ENCODE results near the gene TAF4B.
"Not testable (repeated sequence)": the region's sequence is repeated elsewhere in the genome, so short reads cannot be mapped to it uniquely, and the experiment has no call there.

Gene TAF4B

DNA sequence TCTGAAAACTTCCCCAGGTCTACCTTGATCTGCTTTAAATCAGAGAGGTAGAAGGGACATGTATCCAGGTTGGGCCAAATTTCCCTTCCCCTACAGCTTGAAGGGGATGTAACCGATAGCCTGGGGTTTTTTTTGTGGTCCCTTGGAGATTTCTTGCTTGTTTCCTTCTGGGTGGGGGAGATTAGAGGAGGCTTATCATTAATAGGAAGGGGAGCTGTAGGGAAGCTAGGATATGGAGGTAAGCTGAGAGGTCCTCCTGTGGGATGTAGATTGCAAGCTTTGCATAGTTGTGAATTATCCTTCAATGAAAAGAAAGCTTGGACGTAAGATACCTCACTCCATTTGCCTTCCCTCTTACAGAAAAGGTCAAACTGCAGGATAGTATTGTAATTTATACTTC lies 11.1 kb downstream of the TAF4B start:
- not testable (repeated sequence) for DNase-seq (ENCODE audit: low read depth)

DNA sequence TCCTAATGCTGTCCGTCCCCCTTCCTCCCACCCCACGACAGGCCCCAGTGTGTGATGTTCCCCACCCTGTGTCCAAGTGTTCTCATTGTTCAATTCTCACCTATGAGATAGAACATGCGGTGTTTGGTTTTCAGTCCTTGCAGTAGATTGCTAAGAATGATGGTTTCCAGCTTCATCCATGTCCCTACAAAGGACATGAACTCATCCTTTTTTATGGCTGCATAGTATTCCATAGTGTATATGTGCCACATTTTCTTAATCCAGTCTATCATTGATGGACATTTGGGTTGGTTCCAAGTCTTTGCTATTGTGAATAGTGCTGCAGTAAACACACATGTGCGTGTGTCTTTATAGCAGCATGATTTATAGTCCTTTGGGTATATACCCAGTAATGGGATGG lies 12.5 kb downstream of the TAF4B start:
- not testable (repeated sequence) for DNase-seq (ENCODE audit: low read depth)

DNA sequence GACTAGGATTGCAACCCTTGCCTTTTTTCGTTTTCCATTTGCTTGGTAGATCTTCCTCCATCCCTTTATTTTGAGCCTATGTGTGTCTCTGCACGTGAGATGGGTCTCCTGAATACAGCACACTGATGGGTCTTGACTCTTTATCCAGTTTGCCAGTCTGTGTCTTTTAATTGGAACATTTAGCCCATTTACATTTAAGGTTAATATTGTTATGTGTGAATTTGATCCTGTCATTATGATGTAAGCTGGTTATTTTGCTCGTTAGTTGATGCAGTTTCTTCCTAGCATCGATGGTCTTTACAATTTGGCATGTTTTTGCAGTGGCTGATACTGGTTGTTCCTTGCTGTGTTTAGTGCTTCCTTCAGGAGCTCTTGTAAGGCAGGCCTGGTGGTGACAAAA lies 16.1 kb downstream of the TAF4B start:
- not testable (repeated sequence) for DNase-seq (ENCODE audit: low read depth)

DNA sequence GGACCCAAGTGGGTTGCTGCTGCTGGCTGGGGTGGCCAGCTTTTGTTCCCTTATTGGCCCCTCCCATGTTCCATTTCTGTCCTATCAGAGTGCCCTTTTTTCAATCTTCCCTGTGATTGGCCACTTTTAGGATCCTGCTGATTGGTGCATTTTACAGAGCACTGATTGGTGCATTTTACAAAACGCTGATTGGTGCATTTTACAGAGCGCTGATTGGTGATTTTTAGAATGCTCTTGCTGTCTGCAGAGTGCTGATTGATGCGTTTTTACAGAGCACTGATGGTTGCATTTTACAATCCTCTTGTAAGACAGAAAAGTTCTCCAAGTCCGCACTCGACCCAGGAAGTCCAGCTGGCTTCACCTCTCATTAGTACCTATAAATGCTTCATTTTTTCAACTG lies 19.2 kb downstream of the TAF4B start:
- not testable (repeated sequence) for DNase-seq (ENCODE audit: low read depth)

DNA sequence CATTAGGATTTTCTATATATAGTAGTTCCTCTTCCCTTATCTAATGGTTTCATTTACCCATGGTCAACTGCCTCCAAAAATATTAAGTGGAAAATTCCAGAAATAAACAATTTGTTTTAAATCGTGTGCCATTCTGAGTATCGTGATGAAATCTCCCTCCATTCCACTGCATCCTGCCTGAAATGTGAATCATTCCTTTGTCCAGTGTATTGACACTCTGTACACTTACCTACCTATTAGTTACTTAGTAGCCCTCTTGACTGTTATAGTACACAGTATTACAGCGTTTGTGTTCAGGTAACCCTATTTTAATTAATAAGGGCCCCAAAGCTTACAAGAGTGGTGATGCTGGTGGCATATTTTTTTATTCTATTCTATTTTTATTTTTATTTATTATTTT lies 26.2 kb downstream of the TAF4B start:
- DNase-seq (ENCODE audit: low read depth), result no peak

GRCh38 chr18:26254808-26255207 lies 28.6 kb downstream of the TAF4B start:
- not testable (repeated sequence) for DNase-seq (ENCODE audit: low read depth)

- DNase-seq (ENCODE audit: low read depth), result no peak
Observed at GRCh38 chr18:26255695-26256622, 29.7 kb downstream of the TAF4B start.

DNA sequence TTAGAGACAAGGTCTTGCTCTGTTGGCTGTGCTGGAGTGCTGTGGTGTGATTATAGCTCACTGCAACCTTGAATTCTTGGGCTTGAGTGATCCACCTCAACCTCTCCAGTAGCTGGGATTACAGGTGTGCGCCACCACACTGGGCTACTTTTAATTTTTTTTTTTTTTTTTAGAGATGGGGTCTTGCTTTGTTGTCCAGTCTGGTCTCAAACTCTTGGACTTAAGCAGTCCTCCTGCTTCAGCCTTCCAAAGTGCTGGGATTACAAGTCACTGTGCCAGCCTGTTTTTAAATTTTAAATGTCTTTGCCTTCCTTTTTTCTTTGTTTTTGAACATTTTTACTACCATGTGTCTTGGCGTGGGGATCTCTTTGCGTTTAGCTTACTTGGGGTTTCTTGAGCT lies 32.5 kb downstream of the TAF4B start:
- no peak for DNase-seq (ENCODE audit: low read depth)

GRCh38 chr18:26259416-26259815 lies 33.2 kb downstream of the TAF4B start:
- DNase-seq (ENCODE audit: low read depth), result not testable (repeated sequence)

- DNase-seq (ENCODE audit: low read depth), result no peak
Observed at GRCh38 chr18:26262156-26262555, 35.9 kb downstream of the TAF4B start.

- no peak for DNase-seq (ENCODE audit: low read depth)
Observed at GRCh38 chr18:26267357-26267930, 41.2 kb downstream of the TAF4B start.

GRCh38 chr18:26268454-26268853 lies 42.2 kb downstream of the TAF4B start:
- no peak for DNase-seq (ENCODE audit: low read depth)

DNA sequence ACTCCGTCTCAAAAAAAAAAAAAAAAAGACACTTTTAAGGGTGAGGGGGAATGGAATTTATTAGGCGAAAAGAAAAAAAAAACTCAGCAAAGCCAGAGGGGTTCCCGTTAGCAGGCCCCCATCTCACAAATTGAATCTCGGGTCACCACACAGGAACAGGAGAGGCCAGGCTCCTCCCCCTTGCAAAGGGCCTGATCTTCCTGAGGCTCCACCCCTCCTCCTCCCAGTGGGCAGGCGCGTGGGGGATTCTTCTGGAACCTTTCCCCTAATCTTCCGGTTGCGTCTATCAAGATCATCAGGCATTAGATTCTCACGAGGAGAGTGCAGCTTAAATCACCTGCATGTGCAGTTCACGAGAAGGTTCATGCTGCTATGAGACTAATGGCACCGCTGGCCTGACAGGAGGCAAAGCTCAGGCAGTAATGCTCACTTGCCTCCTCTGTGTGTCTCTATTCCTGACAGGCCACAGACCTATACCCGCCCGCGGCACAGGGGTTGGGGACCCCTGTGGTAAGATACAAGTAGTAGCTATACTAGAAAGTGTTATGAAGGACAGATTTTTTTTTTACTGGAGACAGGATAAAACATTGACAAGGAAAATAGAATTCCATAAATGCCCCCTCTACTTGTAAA lies 45.8 kb downstream of the TAF4B start:
- DNase-seq (ENCODE audit: low read depth), result no peak

DNA sequence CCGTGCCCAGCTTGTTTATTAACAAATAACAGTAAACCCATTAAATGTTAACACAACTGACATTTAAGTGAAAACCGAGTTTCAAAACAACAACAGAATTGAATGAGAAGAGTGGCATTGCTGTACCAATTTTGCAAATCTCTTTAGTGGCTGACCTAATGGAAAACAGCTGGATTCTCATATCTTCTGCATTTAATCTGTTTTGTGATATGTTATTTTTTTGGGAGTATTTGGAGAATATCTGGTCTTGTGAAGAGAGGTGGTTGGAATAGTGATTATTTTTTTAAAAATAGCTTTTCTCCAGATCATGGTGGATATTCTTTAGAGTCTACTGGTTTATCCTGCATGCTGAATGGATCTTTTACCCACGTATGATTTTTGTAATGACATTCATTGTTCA lies 51.1 kb downstream of the TAF4B start:
- DNase-seq (ENCODE audit: low read depth), result no peak

GRCh38 chr18:26279428-26279827 lies 53.2 kb downstream of the TAF4B start:
- DNase-seq (ENCODE audit: low read depth), result no peak

DNA sequence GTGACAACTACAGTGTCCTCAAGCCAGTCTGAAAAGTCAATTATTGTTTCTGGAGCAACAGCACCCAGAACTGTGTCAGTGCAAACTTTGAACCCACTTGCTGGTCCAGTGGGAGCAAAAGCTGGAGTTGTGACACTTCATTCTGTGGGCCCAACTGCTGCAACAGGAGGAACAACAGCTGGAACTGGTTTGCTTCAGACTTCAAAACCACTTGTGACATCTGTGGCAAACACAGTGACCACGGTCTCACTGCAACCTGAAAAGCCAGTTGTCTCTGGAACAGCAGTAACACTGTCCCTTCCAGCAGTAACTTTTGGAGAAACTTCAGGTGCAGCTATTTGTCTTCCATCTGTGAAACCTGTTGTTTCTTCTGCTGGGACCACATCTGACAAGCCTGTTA lies 59.8 kb downstream of the TAF4B start:
- DNase-seq (ENCODE audit: low read depth), result no peak

GRCh38 chr18:26287644-26288043 lies 61.4 kb downstream of the TAF4B start:
- DNase-seq (ENCODE audit: low read depth), result no peak

GRCh38 chr18:26290385-26290784 lies 64.1 kb downstream of the TAF4B start:
- no peak for DNase-seq (ENCODE audit: low read depth)

DNA sequence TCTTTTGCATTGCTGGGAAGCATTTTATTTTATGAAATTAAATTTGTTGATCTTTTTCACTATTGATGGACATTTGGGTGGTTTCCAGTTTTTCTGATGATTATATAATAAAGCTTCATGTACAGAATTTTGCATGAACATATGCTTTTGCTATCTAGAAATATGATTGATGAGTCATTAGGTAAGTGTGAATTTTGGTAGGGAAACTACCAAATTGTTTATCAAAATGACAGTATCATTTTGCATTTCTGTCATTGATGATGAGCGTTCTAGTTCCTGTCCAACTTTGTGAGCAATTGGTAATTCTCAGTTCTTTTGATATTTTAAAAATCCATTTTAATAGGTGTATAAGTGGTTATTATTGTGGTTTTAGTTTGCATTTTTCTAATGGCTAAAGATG lies 67.7 kb downstream of the TAF4B start:
- no peak for DNase-seq (ENCODE audit: low read depth)

DNA sequence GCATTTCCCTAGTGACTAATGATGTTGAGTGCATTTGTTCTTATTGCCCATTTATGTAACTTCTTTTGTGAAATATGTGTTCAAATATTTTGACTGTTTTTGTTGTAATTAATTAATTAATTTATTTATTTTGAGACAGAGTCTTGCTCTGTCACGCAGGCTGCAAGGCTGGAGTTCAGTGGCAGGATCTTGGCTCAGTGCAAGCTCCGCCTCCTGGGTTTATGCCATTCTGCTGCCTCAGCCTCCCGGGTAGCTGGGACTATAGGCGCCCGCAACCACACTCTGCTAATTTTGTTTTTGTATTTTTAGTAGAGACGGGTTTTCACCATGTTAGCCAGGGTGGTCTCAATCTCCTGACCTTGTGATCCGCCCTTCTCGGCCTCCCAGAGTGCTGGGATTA lies 71.9 kb downstream of the TAF4B start:
- DNase-seq (ENCODE audit: low read depth), result no peak

DNA sequence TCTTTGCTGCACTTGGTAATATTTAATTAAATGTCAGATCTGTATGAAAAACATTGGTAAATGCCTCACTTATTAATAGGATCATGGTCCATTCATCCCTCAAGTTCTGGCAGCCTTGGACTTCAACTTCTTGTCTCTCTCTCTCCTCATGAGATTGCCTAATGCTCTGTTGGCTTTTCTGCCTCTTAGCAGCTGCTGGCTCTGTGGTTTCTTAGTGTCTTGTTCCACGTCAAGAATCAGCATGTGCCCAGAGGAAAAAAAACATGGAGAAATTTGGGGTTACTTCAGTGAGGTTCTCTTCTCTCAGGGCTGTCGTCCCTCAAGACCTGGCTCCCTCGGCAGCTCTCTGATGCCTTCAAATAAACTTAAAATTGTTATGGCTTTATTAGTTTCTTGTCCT lies 75.4 kb downstream of the TAF4B start:
- peak; percentile 57 for DNase-seq (ENCODE audit: low read depth)

DNA sequence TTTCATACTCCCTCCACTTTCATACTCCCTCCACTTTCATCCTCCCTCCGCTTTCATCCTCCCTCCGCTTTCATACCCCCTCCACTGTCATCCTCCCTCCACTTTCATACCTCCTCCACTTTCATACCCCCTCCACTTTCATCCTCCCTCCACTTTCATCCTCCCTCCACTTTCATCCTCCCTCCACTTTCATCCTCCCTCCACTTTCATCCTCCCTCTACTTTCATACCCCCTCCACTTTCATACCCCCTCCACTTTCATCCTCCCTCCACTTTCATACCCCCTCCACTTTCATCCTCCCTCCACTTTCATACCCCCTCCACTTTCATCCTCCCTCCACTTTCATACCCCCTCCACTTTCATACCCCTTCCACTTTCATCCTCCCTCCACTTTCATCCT lies 77.0 kb downstream of the TAF4B start:
- not testable (repeated sequence) for DNase-seq (ENCODE audit: low read depth)

- no peak for DNase-seq (ENCODE audit: low read depth)
Observed at GRCh38 chr18:26304511-26304910, 78.3 kb downstream of the TAF4B start.

Data from stromal cell of bone marrow (primary cell).